B cell (primary cell): ENCODE data around the gene CCDC43. TPM values are rescaled to one million over a fixed set of nuclear protein-coding genes. Genes with fewer than 3 reads are reported as not detected.
"Not testable (repeated sequence)": the region's sequence is repeated elsewhere in the genome, so short reads cannot be mapped to it uniquely, and the experiment has no call there.

ENCODE experiments used
- ATAC-seq: fragments of 200-7000 bp; cut with Tn5 transposase; one replicate; pipeline ENCODE4 v1.10.0; 2021; ENCODE audit warnings: low read depth, mild to moderate bottlenecking, moderate number of reproducible peaks, moderate library complexity
- CTCF ChIA-PET: fragments of 350-600 bp; sonication (Branson Sonifier 250); formaldehyde crosslinking; loops from one replicate; lab custom pipeline; 2021; ENCODE audit warnings: antibody characterized with exemption, inconsistent platforms; lab: Charles Lee
- POLR2A ChIA-PET: fragments of 350-600 bp; sonication (Branson Sonifier 250); formaldehyde crosslinking; loops from one replicate; lab custom pipeline; 2021; ENCODE audit warnings: antibody characterized with exemption; lab: Charles Lee
- DNase-seq: peaks from one replicate; pipeline ENCODE4 v3.0.0; 2013
- H2AFZ ChIP-seq: 2 replicates; pipeline ENCODE4 v1.6.1; 2012; ENCODE audit warnings: mild to moderate bottlenecking, low read depth, low read length; ENCODE audit not compliant: insufficient read depth, poor library complexity, severe bottlenecking
- H3K27ac ChIP-seq, 2 donors: 1 replicate in 1 of 2; 2 replicates in 1 of 2; pipeline ENCODE4 v1.5.1; 2012 to 2013; ENCODE audit warnings: low read length in 2 of 2, mild to moderate bottlenecking in 2 of 2, moderate library complexity in 1 of 2
- H3K27me3 ChIP-seq, 4 experiments: fragments of 200-600 bp in 1 of 4; sonication (generic) in 1 of 4; replicated peaks in 1 of 4; 1 replicate in 2 of 4; 2 replicates in 2 of 4; pipeline versions ENCODE4 v1.6.1 to v1.7.0; 2013 to 2016; ENCODE audit warnings: low read length in 3 of 4, mild to moderate bottlenecking in 2 of 4, mixed read lengths in 1 of 4, moderate library complexity in 1 of 4; ENCODE audit not compliant: insufficient read depth in 4 of 4, control insufficient read depth in 3 of 4; ENCODE audit errors: control extremely low read depth in 1 of 4
- H3K36me3 ChIP-seq, 2 experiments: replicated peaks in 1 of 2; 1 replicate in 1 of 2; 2 replicates in 1 of 2; pipeline versions ENCODE4 v1.6.1 to v1.7.1; 2013; ENCODE audit warnings: low read length in 1 of 2; ENCODE audit not compliant: insufficient read depth in 2 of 2, control insufficient read depth in 1 of 2; ENCODE audit errors: control extremely low read depth in 1 of 2, extremely low read depth in 1 of 2
- H3K4me1 ChIP-seq, 2 donors: fragments of 200-600 bp in 1 of 2; sonication (generic) in 1 of 2; 1 replicate in 1 of 2; 2 replicates in 1 of 2; pipeline versions ENCODE4 v1.5.1 to v1.6.1; 2013 to 2017; ENCODE audit warnings: low read length in 2 of 2; ENCODE audit not compliant: control insufficient read depth in 2 of 2, insufficient read depth in 2 of 2
- H3K4me2 ChIP-seq: replicated peaks from 2 replicates; pipeline ENCODE3; 2012; ENCODE audit warnings: mild to moderate bottlenecking, low read depth, low read length; ENCODE audit not compliant: poor library complexity, severe bottlenecking
- H3K4me3 ChIP-seq, 5 experiments: fragments of 200-600 bp in 1 of 5; sonication (generic) in 1 of 5; 1 replicate in 3 of 5; 2 replicates in 2 of 5; pipeline versions ENCODE4 v1.5.1 to v1.7.0; 2011 to 2016; ENCODE audit warnings: low read length in 4 of 5, mild to moderate bottlenecking in 4 of 5, low read depth in 2 of 5, control low read depth in 1 of 5, moderate library complexity in 1 of 5; ENCODE audit not compliant: insufficient read depth in 1 of 5; ENCODE audit errors: control extremely low read depth in 1 of 5, extremely low read depth in 1 of 5
- H3K79me2 ChIP-seq: fragments of 200-600 bp; sonication (generic); one replicate; pipeline ENCODE4 v1.6.0; 2016; ENCODE audit warnings: low read length; ENCODE audit not compliant: control insufficient read depth, insufficient read depth
- H3K9ac ChIP-seq: fragments of 200-600 bp; sonication (generic); 2 replicates; pipeline ENCODE4 v1.6.1; 2017; ENCODE audit warnings: mild to moderate bottlenecking, low read length, moderate library complexity
- H3K9me3 ChIP-seq, 3 donors: one replicate each; pipeline versions ENCODE4 v1.6.1 to v1.7.1; 2013; ENCODE audit warnings: low read length in 2 of 3; ENCODE audit not compliant: control insufficient read depth in 2 of 3, insufficient read depth in 1 of 3; ENCODE audit errors: control extremely low read depth in 1 of 3
- H4K20me1 ChIP-seq: 2 replicates; pipeline ENCODE4 v1.6.0; 2012; ENCODE audit warnings: mild to moderate bottlenecking, low read length; ENCODE audit not compliant: insufficient read depth, control insufficient read depth, poor library complexity, severe bottlenecking
- H3K27ac Mint-ChIP-seq: one replicate; pipeline ENCODE4 v1.8.0; 2021; ENCODE audit warnings: mixed read lengths
- H3K27me3 Mint-ChIP-seq: one replicate; pipeline ENCODE4 v1.8.0; 2021; ENCODE audit warnings: mixed read lengths
- H3K4me1 Mint-ChIP-seq: one replicate; pipeline ENCODE4 v1.8.0; 2021; ENCODE audit warnings: mixed read lengths
- H3K4me3 Mint-ChIP-seq: one replicate; pipeline ENCODE4 v1.8.0; 2021; ENCODE audit warnings: mixed read lengths
- H3K9me3 Mint-ChIP-seq: one replicate; pipeline ENCODE4 v1.8.0; 2022; ENCODE audit warnings: mixed read lengths; ENCODE audit not compliant: insufficient read depth
- EZH2 ChIP-seq: IDR thresholded peaks from 2 replicates; pipeline ENCODE4 v1.6.1; 2012; ENCODE audit warnings: borderline replicate concordance, low read depth, mild to moderate bottlenecking, moderate library complexity, low read length; ENCODE audit not compliant: insufficient read depth, poor library complexity, severe bottlenecking
- WGBS: methylation state at CpG from one replicate; pipeline ENCODE4 v1.1.5; 2013; ENCODE audit warnings: missing lambda C conversion rate; ENCODE audit not compliant: insufficient coverage; 5-methylcytosine and 5-hydroxymethylcytosine counted together
- intact Hi-C: fragments of 100-400 bp; cut with micrococcal nuclease; formaldehyde crosslinking; loops from one replicate; pipeline ENCODE4 v1.10.0; 2022
- polyA plus RNA-seq: library from polyadenylated mRNA; depleted of rRNA; stranded (reverse); fragments of >200 nt; gene quantifications from 2 replicates; pipeline ENCODE4 v1.2.3, GENCODE V29; 2012
- total RNA-seq, 2 donors: library from RNA; stranded (reverse); fragments of 120-200 nt in 1 of 2; gene quantifications; 1 replicate in 1 of 2; 2 replicates in 1 of 2; pipeline versions ENCODE4 v1.2.3 to v1.2.4, GENCODE V29; 2013 to 2022
- TF ChIP-seq, protein P1 (sequence below): fragments of 200-600 bp; IDR thresholded peaks from one replicate; pipeline ENCODE4 v1.8.0; 2022; ENCODE audit warnings: antibody characterized with exemption, mild to moderate bottlenecking

CCDC43 gene
- total and polyA plus RNA-seq, 2 donors (not counting 1 experiment from before 2014, with no cell fraction given): 3.3 to 22.7 TPM

DNA sequence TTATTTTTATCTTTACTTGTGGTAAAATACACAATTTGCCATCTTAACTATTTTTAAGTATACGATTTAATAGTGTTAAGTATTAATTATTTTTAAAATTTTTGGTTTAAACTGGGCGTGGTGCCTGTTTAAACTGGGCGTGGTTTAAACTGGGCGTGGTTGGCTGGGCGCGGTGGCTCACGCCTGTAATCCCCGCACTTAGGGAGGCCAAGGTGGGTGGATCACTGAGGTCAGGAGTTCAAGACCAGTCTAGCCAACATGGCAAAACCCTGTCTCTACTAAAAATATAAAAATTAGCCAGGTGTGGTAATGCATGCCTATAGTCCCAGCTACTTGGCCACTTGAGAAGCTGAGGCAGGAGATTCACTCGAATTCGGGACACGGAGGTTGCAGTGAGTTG lies 4.0 kb upstream of the CCDC43 start:
- H3K4me1 ChIP-seq: peaks cover 10 to 14% of the 10 kb centered on the region in 2 donors
- DNase-seq: no peak
- H3K9ac ChIP-seq: no peak overlapping the region
- TF ChIP-seq EZH2: no peak
- TF ChIP-seq, protein P1, sequence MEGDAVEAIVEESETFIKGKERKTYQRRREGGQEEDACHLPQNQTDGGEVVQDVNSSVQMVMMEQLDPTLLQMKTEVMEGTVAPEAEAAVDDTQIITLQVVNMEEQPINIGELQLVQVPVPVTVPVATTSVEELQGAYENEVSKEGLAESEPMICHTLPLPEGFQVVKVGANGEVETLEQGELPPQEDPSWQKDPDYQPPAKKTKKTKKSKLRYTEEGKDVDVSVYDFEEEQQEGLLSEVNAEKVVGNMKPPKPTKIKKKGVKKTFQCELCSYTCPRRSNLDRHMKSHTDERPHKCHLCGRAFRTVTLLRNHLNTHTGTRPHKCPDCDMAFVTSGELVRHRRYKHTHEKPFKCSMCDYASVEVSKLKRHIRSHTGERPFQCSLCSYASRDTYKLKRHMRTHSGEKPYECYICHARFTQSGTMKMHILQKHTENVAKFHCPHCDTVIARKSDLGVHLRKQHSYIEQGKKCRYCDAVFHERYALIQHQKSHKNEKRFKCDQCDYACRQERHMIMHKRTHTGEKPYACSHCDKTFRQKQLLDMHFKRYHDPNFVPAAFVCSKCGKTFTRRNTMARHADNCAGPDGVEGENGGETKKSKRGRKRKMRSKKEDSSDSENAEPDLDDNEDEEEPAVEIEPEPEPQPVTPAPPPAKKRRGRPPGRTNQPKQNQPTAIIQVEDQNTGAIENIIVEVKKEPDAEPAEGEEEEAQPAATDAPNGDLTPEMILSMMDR: no peak
- no peak overlapping the region for H2AFZ ChIP-seq
- no peak overlapping the region for H3K27ac ChIP-seq
- no peak overlapping the region for H3K4me2 ChIP-seq
- no peak for ATAC-seq
- ChIA-PET POLR2A (no interaction called here), CTCF (no interaction called here)
- no peaks in the 10 kb centered on the region for H3K27me3 ChIP-seq
- Mint-ChIP-seq H3K4me3 (no peak overlapping the region), H3K27me3 (no peaks in the 10 kb centered on the region), H3K9me3 (no peaks in the 10 kb centered on the region), H3K27ac (no peak overlapping the region), H3K4me1 (peaks cover 17% of the 10 kb centered on the region)
- 93% methylated on average over 9 of the region's 11 CpGs for WGBS
- H3K9me3 ChIP-seq: no peaks in the 10 kb centered on the region
- intact Hi-C loops: no loop called here
- no peaks in the 10 kb centered on the region for H4K20me1 ChIP-seq
- no peaks in the 10 kb centered on the region for H3K36me3 ChIP-seq
- H3K4me3 ChIP-seq: no peak overlapping the region
- H3K79me2 ChIP-seq: peaks cover 9% of the 10 kb centered on the region

DNA sequence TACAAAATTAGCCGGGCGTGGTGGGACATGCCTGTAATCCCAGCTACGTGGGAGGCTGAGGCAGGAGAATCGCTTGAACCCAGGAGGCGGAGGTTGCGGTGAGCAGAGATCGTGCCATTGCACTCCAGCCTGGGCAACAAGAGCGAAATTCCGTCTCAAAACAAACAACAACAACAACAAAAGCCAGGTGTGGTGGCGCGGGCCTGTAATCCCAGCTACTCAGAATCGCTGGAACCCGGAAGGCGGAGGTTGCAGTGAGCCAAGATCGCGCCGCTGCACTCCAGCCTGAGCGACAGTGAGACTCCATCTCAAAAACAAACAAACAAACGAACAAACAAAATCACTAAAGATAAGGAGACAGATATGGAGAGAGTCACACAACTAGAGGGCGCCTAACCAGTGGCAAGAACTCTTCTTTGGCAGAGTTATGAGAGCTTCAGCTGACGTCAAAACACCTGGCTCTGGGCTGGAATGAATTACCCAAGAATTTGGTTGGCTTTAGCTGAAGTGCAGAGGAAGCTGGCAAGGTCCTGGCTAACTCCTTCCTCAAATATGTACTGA lies 1.2 kb upstream of the CCDC43 start:
- peak overlapping the region; percentile 46 for H3K27ac Mint-ChIP-seq
- peak; percentile 44 for DNase-seq
- intact Hi-C loops, H3K4me3 ChIP-seq, H3K27me3 ChIP-seq, H3K9me3 Mint-ChIP-seq, H3K27me3 Mint-ChIP-seq, H3K9ac ChIP-seq, H4K20me1 ChIP-seq, ATAC-seq, H3K36me3 ChIP-seq, H3K4me2 ChIP-seq, H3K27ac ChIP-seq, H3K9me3 ChIP-seq: not testable (repeated sequence)
- ChIA-PET POLR2A (interaction anchor here (2.4 kb wide), 1 partner anchor 18 kb away, joined by 7 read pairs; the partner anchor contains the start of gene DBF4B), CTCF (interaction anchor here (1.4 kb wide), 1 partner anchor 17 kb away, joined by 4 read pairs; the partner anchor contains the start of gene DBF4B)
- WGBS: 87% methylated on average over 14 of the region's 21 CpGs
- Histone ChIP-seq H2AFZ (peak overlapping the region; percentile 30), H3K4me1 (peaks cover 12 to 18% of the 10 kb centered on the region in 2 donors), H3K79me2 (peaks cover 25% of the 10 kb centered on the region)
- peak overlapping the region; percentile 60 for H3K4me3 Mint-ChIP-seq
- H3K4me1 Mint-ChIP-seq: peaks cover 23% of the 10 kb centered on the region
